A673 (cell line): ENCODE measurements around the gene CCDC69. TPM values are rescaled to one million over a fixed set of nuclear protein-coding genes. Genes with fewer than 3 reads are reported as not detected.

ENCODE experiments used
- BruUV-seq: library from RNA; stranded (reverse); fragments of 400-500 nt; replicated peaks from 2 replicates; lab custom pipeline; 2021; lab: Mats Ljungman, UMichigan
- CTCF ChIA-PET: fragments of 300-600 bp; sonication (Branson Sonifier 250); formaldehyde crosslinking; loops from one replicate; lab custom pipeline; 2022; ENCODE audit warnings: antibody characterized with exemption; lab: Charles Lee
- POLR2A ChIA-PET: fragments of 300-600 bp; sonication (Branson Sonifier 250); formaldehyde crosslinking; loops from one replicate; lab custom pipeline; 2022; ENCODE audit warnings: antibody characterized with exemption; ENCODE audit not compliant: low non-redundant PET; lab: Charles Lee
- DNase-seq: peaks from one replicate; pipeline ENCODE4 v3.0.0-alpha.2; 2015; ENCODE audit warnings: low spot score
- H3K27ac ChIP-seq: fragments of 200-600 bp; sonication (generic); 2 replicates; pipeline ENCODE4 v1.5.1; 2016; ENCODE audit warnings: mixed run types, low read depth, mild to moderate bottlenecking, mixed read lengths, antibody characterized with exemption, low read length; ENCODE audit not compliant: poor library complexity, severe bottlenecking
- H3K27me3 ChIP-seq: fragments of 200-600 bp; sonication (generic); replicated peaks from 2 replicates; pipeline ENCODE4 v1.6.1; 2017; ENCODE audit warnings: mixed run types, low read depth, mild to moderate bottlenecking, mixed read lengths, antibody characterized with exemption, low read length; ENCODE audit not compliant: insufficient read depth, poor library complexity
- H3K36me3 ChIP-seq: fragments of 200-600 bp; sonication (generic); 2 replicates; pipeline ENCODE4 v1.6.1; 2016; ENCODE audit warnings: mixed run types, mild to moderate bottlenecking, mixed read lengths, antibody characterized with exemption, low read length; ENCODE audit not compliant: insufficient read depth, poor library complexity, severe bottlenecking
- H3K4me1 ChIP-seq: fragments of 200-600 bp; sonication (generic); 2 replicates; pipeline ENCODE4 v1.6.1; 2017; ENCODE audit warnings: mixed run types, mild to moderate bottlenecking, mixed read lengths, antibody characterized with exemption, low read length; ENCODE audit not compliant: insufficient read depth, poor library complexity, severe bottlenecking
- H3K4me3 ChIP-seq: fragments of 200-600 bp; sonication (generic); 2 replicates; pipeline ENCODE4 v1.5.1; 2016; ENCODE audit warnings: low read depth, mixed run types, mild to moderate bottlenecking, mixed read lengths, low read length; ENCODE audit not compliant: poor library complexity, severe bottlenecking
- H3K9me3 ChIP-seq: fragments of 200-600 bp; sonication (generic); 2 replicates; pipeline ENCODE4 v1.6.1; 2016; ENCODE audit warnings: mixed run types, low read depth, mild to moderate bottlenecking, mixed read lengths, antibody characterized with exemption, low read length; ENCODE audit not compliant: poor library complexity, severe bottlenecking
- CTCF ChIP-seq: fragments of 300-800, 200-600 bp; sonication (generic); conservative IDR thresholded peaks from 2 replicates; pipeline ENCODE4 v1.5.1; 2017; ENCODE audit warnings: low read depth, mild to moderate bottlenecking, antibody characterized with exemption, low read length, moderate library complexity, mixed read lengths
- EZH2 ChIP-seq: fragments of 200-600 bp; sonication (generic); IDR thresholded peaks from 2 replicates; pipeline ENCODE4 v1.6.1; 2017; ENCODE audit warnings: borderline replicate concordance, low read depth, mild to moderate bottlenecking, mixed read lengths, antibody characterized with exemption, low read length; ENCODE audit not compliant: poor library complexity, severe bottlenecking
- intact Hi-C: fragments of 100-400 bp; cut with micrococcal nuclease; formaldehyde crosslinking; loops from one replicate; pipeline ENCODE4 v1.10.0; 2022; ENCODE audit not compliant: unreplicated experiment
- total RNA-seq: library from RNA; stranded (reverse); gene quantifications from 2 replicates; pipeline ENCODE4 v1.2.3, GENCODE V29; 2021

Gene CCDC69
- total RNA-seq, 1 experiment from 2014 or later: not detected

- intact Hi-C loops: no loop called here
- DNase-seq: no peak
- H3K27ac ChIP-seq: no peak overlapping the region
- no TSS peak for BruUV-seq
- ChIA-PET POLR2A (no interaction called here), CTCF (no interaction called here)
- no peaks in the 10 kb centered on the region for H3K27me3 ChIP-seq
- H3K9me3 ChIP-seq: no peaks in the 10 kb centered on the region
- H3K36me3 ChIP-seq: no peaks in the 10 kb centered on the region
- H3K4me1 ChIP-seq: no peaks in the 10 kb centered on the region
- no peak overlapping the region for H3K4me3 ChIP-seq
- TF ChIP-seq CTCF (no peak), EZH2 (no peak)
These were observed 49.9 kb downstream of the CCDC69 start for GRCh38 chr5:151173711-151174611.

GRCh38 chr5:151171529-151171928, 52.4 kb downstream of the CCDC69 start:
- intact Hi-C loops: no loop called here
- H3K4me1 ChIP-seq: no peaks in the 10 kb centered on the region
- TF ChIP-seq CTCF (no peak), EZH2 (no peak)
- H3K27me3 ChIP-seq: no peaks in the 10 kb centered on the region
- H3K9me3 ChIP-seq: no peaks in the 10 kb centered on the region
- POLR2A ChIA-PET: no interaction called here
- H3K36me3 ChIP-seq: no peaks in the 10 kb centered on the region
- no TSS peak for BruUV-seq
- no peak overlapping the region for H3K4me3 ChIP-seq
- no peak for DNase-seq
- no peak overlapping the region for H3K27ac ChIP-seq
- CTCF ChIA-PET: no interaction called here

- H3K36me3 ChIP-seq: no peaks in the 10 kb centered on the region
- BruUV-seq: no TSS peak
- no peaks in the 10 kb centered on the region for H3K9me3 ChIP-seq
- H3K4me1 ChIP-seq: no peaks in the 10 kb centered on the region
- POLR2A ChIA-PET: no interaction called here
- intact Hi-C loops: loop anchor here (10.0 kb wide), 1 partner anchor 714 kb away; no protein-coding TSS in a partner anchor
- CTCF ChIA-PET: interaction anchor here (0.7 kb wide), 1 partner anchor 87 kb away, joined by 8 read pairs; no protein-coding TSS in a partner anchor
- TF ChIP-seq EZH2 (no peak), CTCF (no peak)
- no peak for DNase-seq
- no peak overlapping the region for H3K27ac ChIP-seq
- no peak overlapping the region for H3K4me3 ChIP-seq
- H3K27me3 ChIP-seq: no peaks in the 10 kb centered on the region
These were observed 55.1 kb downstream of the CCDC69 start for GRCh38 chr5:151168602-151169344.
